HL-60 (cell line): Measurements from ENCODE around the gene IDE.

Source experiments
- DNase-seq, 2 experiments: peaks; one replicate each; pipeline ENCODE4 v3.0.0-alpha.2; 2010 to 2020; ENCODE audit warnings: low read depth in 1 of 2, low spot score in 1 of 2
- H3K27ac ChIP-seq: fragments of 250-450 bp; sonication (Bioruptor Pico); replicated peaks from 2 replicates; pipeline ENCODE4 v1.5.1; 2020; ENCODE audit warnings: mild to moderate bottlenecking, moderate library complexity
- H3K27me3 ChIP-seq: fragments of 250-450 bp; sonication (Bioruptor Pico); 2 replicates; pipeline ENCODE4 v1.5.1; 2021; ENCODE audit warnings: mild to moderate bottlenecking, moderate library complexity; ENCODE audit not compliant: insufficient read depth, poor library complexity, severe bottlenecking
- H3K4me3 ChIP-seq: replicated peaks from 2 replicates; pipeline ENCODE4 v1.5.1; 2011; ENCODE audit warnings: mild to moderate bottlenecking, control low read depth, low read length; ENCODE audit not compliant: insufficient read depth
- CTCF ChIP-seq: IDR thresholded peaks from one replicate; pipeline ENCODE4 v1.5.1; 2011; ENCODE audit warnings: low read length, control low read depth, inconsistent platforms; ENCODE audit not compliant: insufficient read depth
- GABPA ChIP-seq: IDR thresholded peaks from 2 replicates; pipeline ENCODE4 v1.6.1; 2012; ENCODE audit warnings: low read depth
- POLR2AphosphoS5 ChIP-seq: IDR thresholded peaks from 2 replicates; pipeline ENCODE4 v1.6.1; 2012; ENCODE audit warnings: low read depth
- REST ChIP-seq: IDR thresholded peaks from 2 replicates; pipeline ENCODE4 v1.6.1; 2012; ENCODE audit warnings: low read depth; ENCODE audit not compliant: insufficient replicate concordance
- SPI1 ChIP-seq: IDR thresholded peaks from 2 replicates; pipeline ENCODE4 v1.6.1; 2012; ENCODE audit warnings: low read depth, mild to moderate bottlenecking, borderline replicate concordance

IDE gene

GRCh38 chr10:92542458-92542857 lies 31.4 kb downstream of the IDE start:
- Histone ChIP-seq H3K27ac (no peak overlapping the region), H3K4me3 (no peak overlapping the region)

GRCh38 chr10:92541583-92541982 lies 32.3 kb downstream of the IDE start:
- no peaks in the 10 kb centered on the region for H3K27me3 ChIP-seq
- DNase-seq, result no peak
- TF ChIP-seq REST (no peak), CTCF (no peak), SPI1 (no peak), POLR2AphosphoS5 (no peak), GABPA (no peak)
- no peak overlapping the region for H3K27ac ChIP-seq
- H3K4me3 ChIP-seq, result no peak overlapping the region

More at GRCh38 chr10:92542458-92542857, 31.4 kb downstream of the IDE start:
- no peak for TF ChIP-seq REST
- no peak for TF ChIP-seq GABPA
- no peak for TF ChIP-seq SPI1
- TF ChIP-seq POLR2AphosphoS5, result no peak
- TF ChIP-seq CTCF, result no peak
- no peaks in the 10 kb centered on the region for H3K27me3 ChIP-seq
- DNase-seq, result no peak

GRCh38 chr10:92538231-92538958 lies 35.5 kb downstream of the IDE start:
- Histone ChIP-seq H3K27ac (no peak overlapping the region), H3K4me3 (no peak overlapping the region), H3K27me3 (no peaks in the 10 kb centered on the region)
- TF ChIP-seq CTCF (no peak), POLR2AphosphoS5 (no peak), REST (no peak), GABPA (no peak), SPI1 (no peak)
- DNase-seq, result no peak
